Astrocyte of the cerebellum (primary cell): Measurements from ENCODE around the gene SPNS2.

Source experiments
- DNase-seq: peaks from one replicate; pipeline ENCODE4 v3.0.0-alpha.2; 2011; ENCODE audit warnings: low read depth
- H3K4me3 ChIP-seq: 2 replicates; pipeline ENCODE4 v1.5.1; 2011; ENCODE audit warnings: mild to moderate bottlenecking, low read depth, low read length, moderate library complexity
- CTCF ChIP-seq: IDR thresholded peaks from 2 replicates; pipeline ENCODE4 v1.5.1; 2012; ENCODE audit warnings: low read length, low read depth, moderate library complexity, mild to moderate bottlenecking; ENCODE audit errors: missing control alignments
- in situ Hi-C: cut with HindIII; loops from 2 replicates; pipeline ENCODE4 v1.10.0; 2017; ENCODE audit warnings: low sequenced_read_pairs

SPNS2 gene

DNA sequence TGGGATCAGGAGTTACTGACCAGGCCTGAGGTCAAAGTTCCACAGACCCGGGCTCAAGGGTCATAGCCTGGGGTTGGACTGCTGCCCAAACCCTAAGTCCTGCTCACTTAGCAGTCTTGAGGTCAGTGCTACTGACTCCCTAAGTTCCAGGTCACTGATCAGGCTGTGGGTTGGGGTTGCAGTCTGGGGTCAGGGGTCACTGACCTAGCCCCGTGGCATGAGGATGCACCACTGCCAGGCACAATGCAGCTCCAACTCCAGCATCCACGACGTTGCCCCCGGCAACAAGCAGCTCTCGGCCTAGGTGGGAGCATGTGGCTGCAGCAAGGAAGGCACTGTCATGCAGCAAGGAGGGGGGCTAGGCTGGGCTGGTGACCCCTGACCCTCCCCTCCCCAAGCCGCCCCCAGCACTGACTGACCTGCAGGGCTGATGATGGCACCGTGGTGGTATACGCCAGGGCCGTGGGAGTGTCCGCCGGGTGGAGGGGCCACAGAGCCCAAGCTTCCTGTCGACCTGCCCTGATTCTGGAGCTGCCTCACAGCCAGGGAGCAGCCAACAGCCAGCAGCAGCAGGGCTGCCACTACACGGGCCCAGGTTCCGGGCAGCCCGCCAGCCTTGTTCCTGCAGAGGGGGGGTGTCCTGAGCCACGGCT, 60.6 kb downstream of the SPNS2 start:
- DNase-seq = no peak
- no peak overlapping the region for H3K4me3 ChIP-seq
- no peak for TF ChIP-seq CTCF
- in situ Hi-C loops = no loop called here

DNA sequence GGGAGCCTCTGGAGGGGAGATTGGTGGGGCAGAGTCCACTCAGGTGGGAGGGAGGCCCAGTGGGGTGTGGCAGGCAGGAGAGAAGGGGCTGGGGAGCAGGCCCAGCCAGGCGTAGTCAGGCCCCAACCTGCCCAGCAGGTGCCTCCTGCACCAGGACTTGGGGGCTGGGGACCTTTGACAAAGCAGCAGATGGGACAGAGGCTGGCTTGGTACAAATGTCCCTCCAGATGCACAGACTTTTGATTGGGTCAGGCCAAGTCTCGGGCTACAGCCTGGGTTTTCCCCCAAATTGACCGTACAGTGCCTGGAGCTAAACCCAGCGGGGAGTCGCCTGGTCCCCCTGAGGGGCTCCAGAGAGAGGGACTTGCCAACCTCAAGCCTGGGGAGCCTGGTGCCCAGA, 61.3 kb downstream of the SPNS2 start:
- TF ChIP-seq CTCF = no peak
- H3K4me3 ChIP-seq = no peak overlapping the region
- DNase-seq = no peak
- in situ Hi-C loops = no loop called here

- H3K4me3 ChIP-seq = no peak within 1 kb of the TSS
- in situ Hi-C loops = no loop called here
- no peak for TF ChIP-seq CTCF
- DNase-seq = no peak
These were observed 61.7 kb downstream of the SPNS2 start, which contains the start of gene GGT6 for GRCh38 chr17:4560421-4560820. GGT6 (minus strand) TSS chr17:4560577; CDS start chr17:4560521, 56 bp downstream.

DNA sequence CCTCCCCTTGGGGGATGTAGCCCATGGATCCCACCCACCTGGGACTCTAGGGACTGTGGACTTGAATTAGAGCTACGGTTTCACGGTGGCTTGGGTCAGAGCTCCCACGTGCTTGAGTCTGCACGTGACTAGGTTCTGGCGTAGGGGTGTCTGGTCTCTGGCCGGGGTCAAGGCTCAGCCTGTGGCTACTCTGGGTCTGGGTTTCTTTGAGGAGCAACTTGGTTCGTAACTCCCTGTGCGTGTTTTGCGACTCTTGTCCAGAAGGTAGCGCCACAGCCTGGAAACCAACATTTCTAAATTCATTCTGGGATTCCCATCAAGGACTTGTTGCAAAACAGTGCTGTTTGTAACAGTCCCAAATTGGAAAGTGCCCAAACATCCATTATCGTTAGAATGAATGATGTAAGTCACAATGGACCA, 62.2 kb downstream of the SPNS2 start:
- DNase-seq = no peak
- in situ Hi-C loops = no loop called here
- no peak overlapping the region for H3K4me3 ChIP-seq
- no peak for TF ChIP-seq CTCF

GRCh38 chr17:4562015-4562969, 63.6 kb downstream of the SPNS2 start:
- TF ChIP-seq CTCF = no peak
- H3K4me3 ChIP-seq = no peak overlapping the region

GRCh38 chr17:4565209-4566141, 66.8 kb downstream of the SPNS2 start:
- in situ Hi-C loops = no loop called here
- peak; percentile 64 for DNase-seq
- peak; percentile 91 for TF ChIP-seq CTCF
- no peak overlapping the region for H3K4me3 ChIP-seq

More at GRCh38 chr17:4562015-4562969, 63.6 kb downstream of the SPNS2 start:
- no peak for DNase-seq
- in situ Hi-C loops = no loop called here
